CD4-positive, alpha-beta T cell treated with Interleukin-17A for 1 hour (primary cell): ENCODE measurements around the gene CEP135.
"Not testable (repeated sequence)": the region's sequence is repeated elsewhere in the genome, so short reads cannot be mapped to it uniquely, and the experiment has no call there.

Experiments used
- DNase-seq: peaks from one replicate; pipeline ENCODE4 v3.0.0-alpha.2; 2020

The CEP135 gene

GRCh38 chr4:55947912-55948725, 626 bp upstream of the CEP135 start:
- DNase-seq, result peak; percentile 82

GRCh38 chr4:55949482-55949802, 697 bp downstream of the CEP135 start:
- no peak for DNase-seq

DNA sequence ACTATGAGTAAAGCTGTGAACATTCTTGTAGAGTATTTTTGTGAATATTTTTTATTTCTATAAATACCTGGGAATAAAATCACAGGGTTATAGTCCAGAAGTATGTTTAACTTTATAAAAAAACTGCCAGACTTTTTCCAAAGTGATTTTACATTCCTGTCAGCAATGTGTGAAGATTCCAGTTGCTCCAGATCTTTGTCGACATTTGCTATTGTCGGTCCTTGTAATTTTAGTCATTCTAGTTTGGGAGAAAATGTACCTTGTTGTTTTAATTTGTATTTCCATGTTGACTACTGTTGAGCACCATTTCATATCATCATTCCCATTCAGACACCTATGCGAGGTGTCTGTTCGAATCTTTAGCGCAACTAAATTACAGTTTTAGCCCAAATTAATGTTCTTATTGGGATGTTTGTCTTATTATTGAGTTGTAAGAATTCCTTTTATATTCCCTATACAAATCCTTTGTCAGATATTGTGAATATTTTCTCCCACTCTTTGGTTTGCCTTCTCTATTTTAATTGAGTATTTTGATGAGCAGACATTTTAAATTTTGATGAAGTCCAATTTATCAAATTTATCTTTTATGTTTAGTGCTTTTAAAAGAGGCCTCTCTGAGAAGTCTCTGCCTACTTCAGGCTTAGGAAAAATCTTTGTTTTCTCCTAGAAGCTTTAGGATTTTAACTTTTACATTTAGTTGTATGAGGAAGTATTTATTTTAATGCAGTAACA, 2.6 kb downstream of the CEP135 start:
- no peak for DNase-seq

DNA sequence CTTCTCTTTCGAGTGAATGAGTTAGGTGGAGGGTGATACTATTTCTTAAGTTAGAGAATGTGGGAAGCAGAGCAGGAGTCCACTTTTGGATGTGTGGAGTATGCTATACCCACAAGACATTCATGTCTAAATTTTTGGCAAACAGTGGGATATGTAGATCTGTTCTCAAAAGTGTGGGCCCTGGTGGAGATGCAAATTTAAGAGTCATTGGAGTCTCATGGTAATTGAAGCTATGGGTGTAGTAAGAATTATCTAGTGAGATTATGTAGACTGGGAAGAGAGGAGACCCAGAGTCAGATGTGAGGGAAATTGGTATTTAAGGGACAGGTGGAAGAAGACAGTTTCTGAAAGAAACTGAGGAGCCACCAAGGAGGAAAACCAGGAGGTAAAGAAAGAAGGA, 7.0 kb downstream of the CEP135 start:
- no peak for DNase-seq

DNA sequence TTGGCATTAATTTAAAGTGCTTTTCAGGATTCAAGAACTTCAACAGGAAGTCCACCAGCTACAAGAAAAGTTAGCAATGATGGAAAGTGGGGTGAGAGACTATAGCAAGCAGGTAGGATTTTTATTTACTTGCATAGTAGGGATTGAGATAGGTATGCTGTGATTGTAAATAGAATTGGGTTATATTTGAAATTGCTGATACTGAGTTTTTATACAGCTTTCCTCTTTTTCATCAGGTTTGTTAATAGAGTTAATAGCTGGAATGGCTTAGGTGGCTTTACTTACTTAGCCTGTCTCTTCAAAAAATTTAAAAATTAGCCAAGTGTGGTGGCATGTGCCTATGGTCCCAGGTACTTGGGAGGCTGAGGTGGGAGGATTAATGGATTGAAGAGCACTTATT, 10.9 kb downstream of the CEP135 start:
- no peak for DNase-seq

GRCh38 chr4:55964046-55964445, 15.3 kb downstream of the CEP135 start:
- no peak for DNase-seq

GRCh38 chr4:55965585-55965984, 16.8 kb downstream of the CEP135 start:
- DNase-seq, result no peak

GRCh38 chr4:55966324-55966723, 17.6 kb downstream of the CEP135 start:
- DNase-seq, result not testable (repeated sequence)

DNA sequence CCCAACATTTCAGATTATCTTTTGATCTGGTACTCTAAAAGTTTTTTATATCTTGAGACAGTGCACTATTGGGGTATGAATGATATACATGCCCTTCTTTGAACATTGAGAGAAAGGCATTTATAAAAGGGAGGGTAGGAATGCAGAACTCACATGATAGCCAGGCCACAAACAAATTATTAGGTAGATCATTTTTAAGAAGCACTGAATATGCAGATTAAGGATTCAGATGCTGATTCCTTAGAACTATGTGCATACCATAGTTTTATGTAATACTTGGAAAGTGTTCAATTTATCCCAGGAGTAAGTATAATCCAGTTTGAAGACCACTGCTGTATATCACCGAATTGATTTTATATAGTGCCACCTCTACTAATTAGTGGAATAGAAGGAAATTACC, 18.6 kb downstream of the CEP135 start:
- no peak for DNase-seq

DNA sequence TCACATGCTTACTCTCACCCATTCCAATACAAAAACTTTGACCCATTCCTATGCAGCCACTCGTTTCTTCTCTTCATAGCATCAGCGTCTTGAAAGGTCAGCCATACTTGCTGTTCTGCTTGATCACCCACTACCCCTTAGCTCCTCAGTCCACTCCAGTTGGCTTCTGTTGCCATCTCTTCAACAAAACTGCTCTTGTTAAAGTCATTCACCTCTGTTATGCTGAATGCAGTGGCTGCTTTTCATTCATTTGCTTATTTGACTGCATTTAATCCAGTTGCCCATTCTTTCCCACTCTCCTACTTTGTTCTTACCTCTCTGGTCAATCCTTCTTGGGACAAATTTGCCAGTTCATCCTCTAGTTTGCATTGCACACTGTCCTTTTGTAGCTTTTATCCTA, 24.9 kb downstream of the CEP135 start:
- no peak for DNase-seq

GRCh38 chr4:55977811-55978210, 29.1 kb downstream of the CEP135 start:
- no peak for DNase-seq

GRCh38 chr4:55979562-55979961, 30.8 kb downstream of the CEP135 start:
- DNase-seq, result no peak

DNA sequence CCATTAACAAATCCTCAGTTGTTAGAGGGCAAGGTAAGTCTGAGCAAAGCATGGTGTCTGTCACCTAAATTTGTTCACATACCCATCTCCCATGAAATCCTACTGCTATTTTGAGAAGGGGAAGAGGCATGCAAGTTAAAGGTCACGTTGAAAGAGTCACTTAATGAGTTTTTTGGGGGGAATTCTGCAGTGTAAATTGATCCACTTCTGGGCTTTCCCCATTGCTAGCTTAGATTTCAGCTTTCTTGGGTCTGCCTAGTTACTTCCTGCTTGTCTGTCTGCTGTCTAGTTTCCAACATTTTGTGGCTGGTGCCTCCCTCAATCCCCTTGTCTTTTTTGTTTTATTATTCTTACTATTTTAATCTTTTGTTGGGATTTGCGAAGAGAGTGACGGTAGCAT, 32.0 kb downstream of the CEP135 start:
- no peak for DNase-seq

- no peak for DNase-seq
Observed at GRCh38 chr4:55982976-55983375, 34.2 kb downstream of the CEP135 start.

GRCh38 chr4:55989766-55990165, 41.0 kb downstream of the CEP135 start:
- no peak for DNase-seq

GRCh38 chr4:55993994-55994663, 45.4 kb downstream of the CEP135 start:
- no peak for DNase-seq

DNA sequence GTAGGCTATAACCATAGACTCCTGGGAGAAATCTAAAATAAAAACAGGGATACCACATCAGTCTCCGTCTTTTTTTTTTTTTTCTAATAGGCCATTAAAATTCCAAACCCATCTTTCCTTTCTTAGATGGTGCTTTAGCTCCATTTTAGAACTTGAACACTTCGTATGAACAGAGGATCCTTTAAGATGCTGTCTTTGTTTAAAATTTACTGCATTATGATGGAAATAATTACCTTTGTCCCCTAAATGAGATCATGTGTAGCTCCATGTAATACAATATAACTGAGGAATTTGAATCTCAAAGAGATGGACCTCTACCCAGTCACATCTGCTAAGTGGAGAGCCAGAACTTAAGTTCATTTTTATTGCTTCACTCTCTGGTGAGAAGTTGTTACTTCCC, 47.9 kb downstream of the CEP135 start:
- no peak for DNase-seq

- no peak for DNase-seq
Observed at GRCh38 chr4:56003606-56004005, 54.9 kb downstream of the CEP135 start.

- DNase-seq, result no peak
Observed at GRCh38 chr4:56004235-56004634, 55.5 kb downstream of the CEP135 start.

DNA sequence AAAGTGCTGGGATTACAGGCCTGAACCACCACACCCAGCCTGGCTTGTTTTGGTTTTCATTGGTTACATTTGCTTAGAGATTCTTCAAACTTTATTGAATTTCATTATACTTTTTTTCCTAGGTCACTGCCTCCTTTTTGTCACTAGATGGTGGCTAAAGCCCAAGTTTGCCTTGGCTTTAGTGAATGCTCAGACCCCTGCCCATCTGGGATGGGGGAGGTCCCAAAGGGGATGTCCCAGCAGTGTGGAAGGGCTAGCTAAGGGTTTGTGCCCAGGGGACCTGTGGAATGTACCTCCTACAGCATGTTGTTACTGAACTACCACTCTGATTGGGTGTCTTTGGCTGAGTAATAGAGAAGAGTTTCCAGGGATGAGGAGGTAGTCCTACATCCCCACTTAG, 58.4 kb downstream of the CEP135 start:
- DNase-seq, result no peak

- DNase-seq, result no peak
Observed at GRCh38 chr4:56008206-56008605, 59.5 kb downstream of the CEP135 start.

GRCh38 chr4:56026596-56026995, 77.9 kb downstream of the CEP135 start:
- no peak for DNase-seq

DNA sequence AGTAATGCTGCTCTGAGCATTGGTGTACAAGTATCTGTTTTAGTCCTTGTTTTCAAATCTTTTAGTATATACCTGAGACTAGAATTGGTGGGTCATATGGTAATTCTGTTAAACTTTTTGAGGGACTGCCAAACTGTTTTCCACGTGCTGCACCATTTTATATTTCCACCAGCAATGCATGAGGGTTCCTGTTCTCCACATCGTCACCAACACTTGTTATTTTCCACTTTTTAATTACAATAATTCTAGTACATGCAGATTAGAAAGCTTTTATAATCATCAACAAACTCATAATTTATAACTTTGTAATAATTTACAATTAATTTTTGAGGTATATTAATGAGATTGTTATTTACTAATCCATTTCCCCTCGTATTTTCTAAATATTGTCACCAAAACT, 79.4 kb downstream of the CEP135 start:
- DNase-seq, result no peak
